ENCODE results near the gene UTS2.

UTS2 gene

DNA sequence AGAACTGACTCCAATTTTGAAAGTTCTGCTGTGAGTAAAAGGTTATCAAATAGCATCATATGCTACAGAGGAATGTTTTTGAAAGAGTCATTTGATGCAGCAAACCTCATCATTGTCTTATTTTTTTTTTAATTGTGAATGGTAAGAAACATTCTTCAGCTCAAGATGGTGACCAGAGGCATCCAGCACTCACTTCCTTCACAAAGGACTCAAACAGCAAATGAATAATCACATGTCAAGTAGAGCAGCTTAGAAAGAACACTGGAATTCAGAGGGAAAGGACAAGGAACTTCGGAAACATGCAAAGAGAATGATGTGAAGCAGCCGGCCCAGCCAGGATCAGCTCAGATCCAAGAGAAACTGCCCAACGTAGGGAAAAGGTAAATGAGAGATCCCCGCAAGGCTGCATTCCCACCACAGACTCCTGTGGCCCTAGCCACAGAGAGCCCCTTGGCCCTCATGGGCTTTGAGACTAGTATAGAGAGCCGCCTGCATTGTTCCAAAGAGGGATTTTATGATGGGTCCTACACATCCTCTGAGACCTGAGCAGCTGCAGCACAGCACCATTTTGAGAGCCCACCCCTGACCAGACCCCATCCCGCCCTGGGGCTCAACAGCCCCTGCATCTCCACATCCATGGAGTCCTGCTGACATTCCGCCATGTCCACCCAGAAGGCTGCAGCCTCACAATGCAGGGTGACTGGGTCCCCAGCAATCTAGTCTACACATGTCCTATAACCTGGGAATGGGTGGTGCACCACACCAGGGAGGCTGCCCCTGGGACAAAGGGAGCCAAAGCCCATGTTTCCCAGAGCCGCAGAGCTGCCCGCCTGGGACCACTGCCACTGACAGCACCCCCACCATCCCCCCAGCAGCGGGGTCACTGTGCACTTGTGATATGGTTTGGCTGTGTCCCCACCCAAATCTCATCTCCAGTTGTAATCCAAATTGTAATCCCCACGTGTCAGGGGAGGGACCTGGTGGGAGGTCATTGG is 21.2 kb upstream of the UTS2 start:
- Mint-ChIP-seq H3K27ac (no peak overlapping the region), H3K27me3 (peaks cover 3% of the 10 kb centered on the region), H3K36me3 (ENCODE audit: low read depth) (no peaks in the 10 kb centered on the region), H3K4me3 (no peak overlapping the region), H3K9me3 (peaks cover 29% of the 10 kb centered on the region), H3K4me1 (ENCODE audit: low read depth) (no peaks in the 10 kb centered on the region)
- intact Hi-C loops (cut with micrococcal nuclease), result no loop called here

DNA sequence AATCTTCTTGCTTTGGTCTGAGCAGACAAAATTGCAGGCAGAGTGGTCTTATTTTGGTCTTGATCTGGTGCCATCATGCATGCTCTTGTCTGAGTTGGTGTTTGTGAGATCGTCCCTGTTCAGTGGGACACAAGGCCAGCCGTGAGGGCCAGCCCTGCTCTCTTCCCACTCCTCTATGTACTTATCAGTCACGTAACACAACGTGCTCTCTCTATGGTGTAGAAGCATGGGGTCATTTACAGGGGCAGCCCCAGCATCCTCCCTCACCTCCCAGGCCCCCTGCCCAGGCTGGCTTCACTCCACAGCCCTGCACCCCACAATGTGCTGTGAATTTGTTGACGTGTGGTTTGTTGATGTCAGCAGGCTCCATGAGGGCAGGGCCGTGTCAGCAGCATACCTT is 18.3 kb upstream of the UTS2 start:
- Mint-ChIP-seq H3K4me1 (ENCODE audit: low read depth) (no peaks in the 10 kb centered on the region), H3K4me3 (no peak overlapping the region), H3K36me3 (ENCODE audit: low read depth) (no peaks in the 10 kb centered on the region), H3K27me3 (no peaks in the 10 kb centered on the region), H3K27ac (no peak overlapping the region), H3K9me3 (peaks cover 16% of the 10 kb centered on the region)
- intact Hi-C loops (cut with micrococcal nuclease), result no loop called here

- Mint-ChIP-seq H3K4me1 (ENCODE audit: low read depth) (no peaks in the 10 kb centered on the region), H3K4me3 (no peak overlapping the region), H3K27ac (no peak overlapping the region), H3K9me3 (no peaks in the 10 kb centered on the region), H3K36me3 (ENCODE audit: low read depth) (no peaks in the 10 kb centered on the region), H3K27me3 (no peaks in the 10 kb centered on the region)
- intact Hi-C loops (cut with micrococcal nuclease), result no loop called here
These were observed 16.5 kb upstream of the UTS2 start for GRCh38 chr1:7869136-7869920.

DNA sequence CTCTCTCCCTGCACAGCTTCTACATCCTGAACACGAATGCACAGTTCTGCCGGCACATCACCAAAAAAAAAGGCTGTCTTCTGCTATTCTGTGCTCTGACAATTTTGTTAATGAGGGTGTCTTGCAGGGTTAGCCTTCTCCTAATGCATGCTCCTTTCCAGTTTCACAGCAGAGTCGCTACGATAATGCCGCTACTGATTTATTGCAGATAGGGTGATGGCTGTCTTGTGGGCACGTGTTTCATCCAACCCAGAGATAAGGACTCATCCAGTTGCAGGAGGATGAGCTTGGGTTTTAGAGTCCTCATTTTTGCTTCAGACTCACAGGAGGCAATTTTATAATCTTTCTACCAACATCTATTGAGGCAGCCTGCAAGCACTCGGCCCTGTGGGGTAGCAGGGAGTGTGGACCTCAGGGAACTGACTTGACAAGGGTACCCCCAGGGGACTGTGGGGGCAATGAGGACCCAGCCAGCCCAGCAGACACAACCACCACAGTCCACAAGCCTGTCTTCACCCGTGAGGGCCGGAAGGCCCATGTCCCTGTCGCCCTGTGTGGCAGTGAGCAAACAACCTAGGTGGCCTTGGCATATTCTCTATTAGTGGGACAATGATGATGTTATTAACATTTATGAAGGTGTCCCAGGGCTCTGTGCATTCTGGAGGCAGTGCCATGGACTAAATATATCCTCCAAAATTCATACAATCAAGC is 15.4 kb upstream of the UTS2 start:
- no peaks in the 10 kb centered on the region for H3K27me3 Mint-ChIP-seq
- no peaks in the 10 kb centered on the region for H3K36me3 Mint-ChIP-seq (ENCODE audit: low read depth)

DNA sequence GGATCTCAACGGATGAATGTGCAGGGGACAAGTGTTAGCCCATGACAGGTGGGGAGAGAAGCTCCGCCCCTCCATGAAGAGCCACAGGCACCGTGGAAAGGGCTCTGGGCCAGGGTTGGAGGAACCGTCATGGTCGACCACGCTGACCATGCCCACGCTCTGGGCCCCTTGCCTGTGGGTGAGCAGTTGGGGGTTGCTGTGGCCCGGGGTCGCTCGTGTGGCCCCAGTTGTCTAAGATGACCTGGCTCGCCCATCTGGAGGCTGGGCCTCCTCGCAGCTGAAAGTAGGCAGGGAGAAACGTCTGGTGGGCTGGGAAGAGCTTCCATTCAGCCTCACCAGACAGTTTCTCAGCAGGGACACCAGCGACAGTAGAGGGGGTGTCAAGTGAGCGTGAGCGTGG is 13.1 kb upstream of the UTS2 start:
- H3K4me3 Mint-ChIP-seq, result no peak overlapping the region
- H3K4me1 Mint-ChIP-seq (ENCODE audit: low read depth), result no peaks in the 10 kb centered on the region
- H3K9me3 Mint-ChIP-seq, result no peaks in the 10 kb centered on the region
- intact Hi-C loops (cut with micrococcal nuclease), result no loop called here
- H3K27ac Mint-ChIP-seq, result no peak overlapping the region
- no peaks in the 10 kb centered on the region for H3K27me3 Mint-ChIP-seq
- no peaks in the 10 kb centered on the region for H3K36me3 Mint-ChIP-seq (ENCODE audit: low read depth)

More for the DNA sequence above, 15.4 kb upstream of the UTS2 start:
- H3K9me3 Mint-ChIP-seq, result no peaks in the 10 kb centered on the region
- intact Hi-C loops (cut with micrococcal nuclease), result no loop called here
- H3K27ac Mint-ChIP-seq, result no peak overlapping the region
- H3K4me3 Mint-ChIP-seq, result no peak overlapping the region
- H3K4me1 Mint-ChIP-seq (ENCODE audit: low read depth), result no peaks in the 10 kb centered on the region

DNA sequence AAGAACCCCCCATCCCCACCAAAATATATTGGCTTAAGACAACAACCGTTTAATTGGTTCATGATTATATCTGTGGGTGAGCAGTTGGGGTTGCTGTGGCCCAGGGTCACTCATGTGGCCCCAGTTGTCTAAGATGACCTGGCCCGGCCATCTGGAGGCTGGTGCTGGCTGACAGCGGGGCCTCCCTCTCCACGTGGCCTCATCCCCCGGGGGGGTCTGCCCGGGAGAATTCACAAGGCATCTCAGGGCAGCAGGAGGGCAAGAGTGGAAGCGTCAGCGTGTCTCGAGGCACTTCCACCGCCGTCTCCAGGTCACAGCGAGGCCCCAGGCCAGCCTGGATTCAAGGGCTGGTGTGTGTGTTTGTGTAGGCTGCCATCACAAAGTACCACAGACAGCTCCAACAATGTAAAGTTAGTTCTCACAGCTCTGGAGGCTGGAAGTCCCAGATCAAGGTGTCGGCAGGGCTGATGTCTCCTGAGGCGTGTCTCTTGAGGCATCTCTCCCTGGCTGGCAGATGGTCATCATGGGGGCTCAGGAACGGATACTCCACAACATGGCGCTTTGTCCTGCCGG is 11.0 kb upstream of the UTS2 start:
- Mint-ChIP-seq H3K27me3 (no peaks in the 10 kb centered on the region), H3K36me3 (ENCODE audit: low read depth) (no peaks in the 10 kb centered on the region), H3K4me1 (ENCODE audit: low read depth) (no peaks in the 10 kb centered on the region), H3K9me3 (no peaks in the 10 kb centered on the region), H3K27ac (no peak overlapping the region), H3K4me3 (no peak overlapping the region)
- intact Hi-C loops (cut with micrococcal nuclease), result no loop called here

DNA sequence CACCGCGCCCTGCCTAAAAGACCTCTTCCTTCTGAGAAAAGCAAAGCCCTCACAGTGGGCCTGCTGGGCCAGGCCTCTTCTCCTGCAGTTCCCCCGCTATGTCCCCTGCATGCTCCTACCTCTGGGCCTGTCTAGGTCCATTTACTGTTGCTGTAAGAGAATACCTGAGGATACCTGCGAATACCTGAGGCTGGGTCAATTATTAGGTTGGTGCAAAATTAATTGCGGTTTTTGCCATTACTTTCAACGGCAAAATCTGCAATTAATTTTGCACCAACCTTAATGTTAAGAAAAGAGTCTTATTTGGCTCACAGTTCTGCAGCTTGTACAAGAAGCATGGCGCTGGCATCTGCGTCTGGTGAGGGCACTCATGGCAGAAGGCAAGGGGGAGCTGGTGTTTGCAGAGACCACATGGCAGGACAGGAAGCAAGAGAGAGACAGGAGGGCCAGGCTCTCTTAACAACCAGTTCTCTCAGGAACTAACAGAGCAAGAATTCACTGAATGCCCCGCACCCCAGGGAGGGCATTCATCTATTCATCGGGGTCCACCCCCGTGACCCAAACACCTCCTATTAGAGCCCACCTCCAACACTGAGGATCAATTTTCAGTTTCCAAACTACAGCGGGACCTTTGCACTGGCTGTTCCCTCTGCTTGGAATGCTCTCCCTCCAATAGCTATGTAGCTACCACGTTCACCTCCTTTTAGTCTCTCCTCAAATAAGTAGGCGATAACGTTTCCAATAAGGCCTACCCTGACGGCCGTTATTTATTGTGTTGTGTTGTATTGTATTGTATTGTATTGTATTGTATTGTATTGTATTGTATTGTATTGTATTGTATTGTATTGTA is 9.6 kb upstream of the UTS2 start:
- H3K27ac Mint-ChIP-seq, result no peak overlapping the region
- intact Hi-C loops (cut with micrococcal nuclease), result no loop called here

DNA sequence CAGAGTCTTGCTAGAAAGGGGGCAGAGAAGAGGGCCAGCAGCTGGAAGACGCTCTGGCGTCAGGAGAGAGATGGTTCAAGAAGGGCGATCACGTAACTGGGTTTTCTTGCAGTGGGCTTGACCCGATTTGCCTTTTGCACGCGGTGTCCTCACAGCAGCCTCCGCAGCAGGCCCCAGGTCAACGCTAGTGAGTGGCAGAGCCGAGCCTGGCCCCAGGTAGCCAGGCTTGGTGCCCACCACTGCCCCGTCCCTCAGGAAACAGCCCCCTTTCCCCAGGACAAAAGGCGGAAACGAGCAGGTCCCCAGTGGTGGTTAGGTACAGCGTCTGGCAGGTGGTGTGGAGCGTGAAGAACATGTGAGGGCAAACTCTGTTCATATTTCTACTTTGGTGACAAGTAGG is 8.6 kb upstream of the UTS2 start:
- intact Hi-C loops (cut with micrococcal nuclease), result no loop called here
- H3K4me3 Mint-ChIP-seq, result no peak overlapping the region
- H3K4me1 Mint-ChIP-seq (ENCODE audit: low read depth), result peaks cover 7% of the 10 kb centered on the region
- no peaks in the 10 kb centered on the region for H3K36me3 Mint-ChIP-seq (ENCODE audit: low read depth)
- no peaks in the 10 kb centered on the region for H3K9me3 Mint-ChIP-seq
- H3K27me3 Mint-ChIP-seq, result no peaks in the 10 kb centered on the region
- no peak overlapping the region for H3K27ac Mint-ChIP-seq

More for the DNA sequence above, 9.6 kb upstream of the UTS2 start:
- H3K4me1 Mint-ChIP-seq (ENCODE audit: low read depth), result no peaks in the 10 kb centered on the region
- no peak overlapping the region for H3K4me3 Mint-ChIP-seq
- no peaks in the 10 kb centered on the region for H3K27me3 Mint-ChIP-seq
- H3K36me3 Mint-ChIP-seq (ENCODE audit: low read depth), result no peaks in the 10 kb centered on the region
- no peaks in the 10 kb centered on the region for H3K9me3 Mint-ChIP-seq

DNA sequence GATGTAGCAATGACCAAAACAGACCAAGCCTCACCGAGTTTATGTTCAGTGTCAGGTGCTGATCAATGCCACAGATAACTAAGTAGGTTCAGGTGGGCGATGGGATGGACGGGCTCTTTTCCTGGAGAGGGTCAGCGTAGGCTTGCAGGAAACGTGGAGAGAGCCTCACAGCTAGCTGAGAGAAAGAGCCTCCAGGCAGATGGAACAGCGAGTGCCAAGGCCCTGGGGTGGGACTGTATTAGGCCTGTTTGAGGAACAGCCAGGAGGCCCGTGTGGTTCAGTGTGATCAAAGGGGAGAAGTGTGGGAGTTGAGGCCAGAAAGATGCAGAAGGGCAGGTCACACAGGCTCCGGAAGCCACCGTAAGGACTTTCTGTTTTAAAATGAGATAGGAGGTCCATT is 7.3 kb upstream of the UTS2 start:
- no peaks in the 10 kb centered on the region for H3K9me3 Mint-ChIP-seq
- H3K27ac Mint-ChIP-seq, result no peak overlapping the region
- peaks cover 3% of the 10 kb centered on the region for H3K27me3 Mint-ChIP-seq
- intact Hi-C loops (cut with micrococcal nuclease), result no loop called here
- peaks cover 14% of the 10 kb centered on the region for H3K4me1 Mint-ChIP-seq (ENCODE audit: low read depth)
- H3K4me3 Mint-ChIP-seq, result no peak overlapping the region
- no peaks in the 10 kb centered on the region for H3K36me3 Mint-ChIP-seq (ENCODE audit: low read depth)

DNA sequence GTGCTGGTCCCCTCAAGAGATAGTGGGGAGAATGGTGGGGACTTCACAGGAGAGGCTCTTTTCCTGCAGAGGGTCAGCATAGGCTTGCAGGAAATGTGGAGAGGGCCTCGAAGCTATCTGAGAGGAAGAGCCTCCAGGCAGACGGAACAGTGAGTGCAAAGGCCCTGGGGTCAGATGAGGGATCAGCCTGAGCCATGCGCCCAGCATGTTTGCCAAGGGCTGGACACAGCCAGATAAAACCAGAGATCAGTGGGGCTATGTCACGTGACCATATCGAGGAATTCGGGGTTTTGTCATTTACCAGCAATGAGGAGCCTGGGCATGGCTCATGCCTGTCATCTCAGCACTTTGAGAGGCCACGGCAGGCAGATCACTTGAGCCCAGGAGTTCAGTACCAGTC is 6.5 kb upstream of the UTS2 start:
- H3K27me3 Mint-ChIP-seq, result peaks cover 5% of the 10 kb centered on the region

GRCh38 chr1:7857985-7858384 is 5.1 kb upstream of the UTS2 start:
- intact Hi-C loops (cut with micrococcal nuclease), result loop anchor here (2.0 to 10.0 kb wide), 2 partner anchors 103 to 191 kb away; no protein-coding TSS in a partner anchor

More for the DNA sequence above, 6.5 kb upstream of the UTS2 start:
- Mint-ChIP-seq H3K9me3 (no peaks in the 10 kb centered on the region), H3K4me3 (no peak overlapping the region), H3K4me1 (ENCODE audit: low read depth) (peaks cover 14% of the 10 kb centered on the region), H3K27ac (no peak overlapping the region), H3K36me3 (ENCODE audit: low read depth) (no peaks in the 10 kb centered on the region)
- intact Hi-C loops (cut with micrococcal nuclease), result loop anchor here (10.0 kb wide), 1 partner anchor 105 kb away; no protein-coding TSS in a partner anchor

DNA sequence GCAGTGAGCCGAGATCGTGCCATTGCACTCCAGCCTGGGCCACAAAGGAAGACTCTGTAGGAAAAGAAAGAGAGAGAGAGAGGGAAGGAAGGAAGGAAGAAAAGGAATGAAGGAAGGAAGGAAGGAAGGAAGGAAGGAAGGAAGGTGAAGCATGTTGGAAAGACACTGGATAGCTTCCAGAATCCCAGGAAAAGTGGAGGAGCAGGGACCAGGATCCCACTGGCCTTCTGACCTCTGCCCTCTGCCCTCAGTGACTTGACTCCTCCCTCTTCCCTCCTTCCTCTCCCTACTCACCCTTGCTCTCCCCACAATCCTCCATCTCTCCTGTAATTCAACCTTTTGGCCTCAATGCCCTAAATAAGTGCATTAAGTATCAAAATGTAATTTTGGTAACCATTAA is 4.1 kb upstream of the UTS2 start:
- Mint-ChIP-seq H3K4me3 (no peak overlapping the region), H3K27ac (no peak overlapping the region), H3K27me3 (peaks cover 11% of the 10 kb centered on the region), H3K9me3 (no peaks in the 10 kb centered on the region), H3K36me3 (ENCODE audit: low read depth) (no peaks in the 10 kb centered on the region), H3K4me1 (ENCODE audit: low read depth) (peaks cover 14% of the 10 kb centered on the region)
- intact Hi-C loops (cut with micrococcal nuclease), result loop anchor here (1.0 to 10.0 kb wide), 3 partner anchors 49 to 190 kb away; no protein-coding TSS in a partner anchor

More at GRCh38 chr1:7857985-7858384, 5.1 kb upstream of the UTS2 start:
- Mint-ChIP-seq H3K4me3 (no peak overlapping the region), H3K27ac (no peak overlapping the region), H3K36me3 (ENCODE audit: low read depth) (no peaks in the 10 kb centered on the region), H3K27me3 (peaks cover 9% of the 10 kb centered on the region), H3K9me3 (no peaks in the 10 kb centered on the region), H3K4me1 (ENCODE audit: low read depth) (peaks cover 14% of the 10 kb centered on the region)

All from dendritic cell treated with granulocyte-macrophage colony-stimulating factor and Interleukin-4, amounts not matched to agents 40 ng/mL and 50 ng/mL, for 4 days (primary cell).